B cell (primary cell): ENCODE results near the gene KDM3B. TPM values are rescaled to one million over a fixed set of nuclear protein-coding genes. Genes with fewer than 3 reads are reported as not detected.

Experiments
- ATAC-seq: fragments of 200-7000 bp; cut with Tn5 transposase; one replicate; pipeline ENCODE4 v1.10.0; 2021; ENCODE audit warnings: low read depth, mild to moderate bottlenecking, moderate number of reproducible peaks, moderate library complexity
- CTCF ChIA-PET: fragments of 350-600 bp; sonication (Branson Sonifier 250); formaldehyde crosslinking; loops from one replicate; lab custom pipeline; 2021; ENCODE audit warnings: antibody characterized with exemption, inconsistent platforms; lab: Charles Lee
- POLR2A ChIA-PET: fragments of 350-600 bp; sonication (Branson Sonifier 250); formaldehyde crosslinking; loops from one replicate; lab custom pipeline; 2021; ENCODE audit warnings: antibody characterized with exemption; lab: Charles Lee
- DNase-seq: peaks from one replicate; pipeline ENCODE4 v3.0.0; 2013
- H2AFZ ChIP-seq: 2 replicates; pipeline ENCODE4 v1.6.1; 2012; ENCODE audit warnings: mild to moderate bottlenecking, low read depth, low read length; ENCODE audit not compliant: insufficient read depth, poor library complexity, severe bottlenecking
- H3K27ac ChIP-seq, 2 donors: 1 replicate in 1 of 2; 2 replicates in 1 of 2; pipeline ENCODE4 v1.5.1; 2012 to 2013; ENCODE audit warnings: low read length in 2 of 2, mild to moderate bottlenecking in 2 of 2, moderate library complexity in 1 of 2
- H3K27me3 ChIP-seq, 4 experiments: fragments of 200-600 bp in 1 of 4; sonication (generic) in 1 of 4; replicated peaks in 1 of 4; 1 replicate in 2 of 4; 2 replicates in 2 of 4; pipeline versions ENCODE4 v1.6.1 to v1.7.0; 2013 to 2016; ENCODE audit warnings: low read length in 3 of 4, mild to moderate bottlenecking in 2 of 4, mixed read lengths in 1 of 4, moderate library complexity in 1 of 4; ENCODE audit not compliant: insufficient read depth in 4 of 4, control insufficient read depth in 3 of 4; ENCODE audit errors: control extremely low read depth in 1 of 4
- H3K36me3 ChIP-seq, 2 experiments: replicated peaks in 1 of 2; 1 replicate in 1 of 2; 2 replicates in 1 of 2; pipeline versions ENCODE4 v1.6.1 to v1.7.1; 2013; ENCODE audit warnings: low read length in 1 of 2; ENCODE audit not compliant: insufficient read depth in 2 of 2, control insufficient read depth in 1 of 2; ENCODE audit errors: control extremely low read depth in 1 of 2, extremely low read depth in 1 of 2
- H3K4me1 ChIP-seq, 2 donors: fragments of 200-600 bp in 1 of 2; sonication (generic) in 1 of 2; 1 replicate in 1 of 2; 2 replicates in 1 of 2; pipeline versions ENCODE4 v1.5.1 to v1.6.1; 2013 to 2017; ENCODE audit warnings: low read length in 2 of 2; ENCODE audit not compliant: control insufficient read depth in 2 of 2, insufficient read depth in 2 of 2
- H3K4me2 ChIP-seq: replicated peaks from 2 replicates; pipeline ENCODE3; 2012; ENCODE audit warnings: mild to moderate bottlenecking, low read depth, low read length; ENCODE audit not compliant: poor library complexity, severe bottlenecking
- H3K4me3 ChIP-seq, 5 experiments: fragments of 200-600 bp in 1 of 5; sonication (generic) in 1 of 5; 1 replicate in 3 of 5; 2 replicates in 2 of 5; pipeline versions ENCODE4 v1.5.1 to v1.7.0; 2011 to 2016; ENCODE audit warnings: low read length in 4 of 5, mild to moderate bottlenecking in 4 of 5, low read depth in 2 of 5, control low read depth in 1 of 5, moderate library complexity in 1 of 5; ENCODE audit not compliant: insufficient read depth in 1 of 5; ENCODE audit errors: control extremely low read depth in 1 of 5, extremely low read depth in 1 of 5
- H3K79me2 ChIP-seq: fragments of 200-600 bp; sonication (generic); one replicate; pipeline ENCODE4 v1.6.0; 2016; ENCODE audit warnings: low read length; ENCODE audit not compliant: control insufficient read depth, insufficient read depth
- H3K9ac ChIP-seq: fragments of 200-600 bp; sonication (generic); 2 replicates; pipeline ENCODE4 v1.6.1; 2017; ENCODE audit warnings: mild to moderate bottlenecking, low read length, moderate library complexity
- H3K9me3 ChIP-seq, 3 donors: one replicate each; pipeline versions ENCODE4 v1.6.1 to v1.7.1; 2013; ENCODE audit warnings: low read length in 2 of 3; ENCODE audit not compliant: control insufficient read depth in 2 of 3, insufficient read depth in 1 of 3; ENCODE audit errors: control extremely low read depth in 1 of 3
- H4K20me1 ChIP-seq: 2 replicates; pipeline ENCODE4 v1.6.0; 2012; ENCODE audit warnings: mild to moderate bottlenecking, low read length; ENCODE audit not compliant: insufficient read depth, control insufficient read depth, poor library complexity, severe bottlenecking
- H3K27ac Mint-ChIP-seq: one replicate; pipeline ENCODE4 v1.8.0; 2021; ENCODE audit warnings: mixed read lengths
- H3K27me3 Mint-ChIP-seq: one replicate; pipeline ENCODE4 v1.8.0; 2021; ENCODE audit warnings: mixed read lengths
- H3K4me1 Mint-ChIP-seq: one replicate; pipeline ENCODE4 v1.8.0; 2021; ENCODE audit warnings: mixed read lengths
- H3K4me3 Mint-ChIP-seq: one replicate; pipeline ENCODE4 v1.8.0; 2021; ENCODE audit warnings: mixed read lengths
- H3K9me3 Mint-ChIP-seq: one replicate; pipeline ENCODE4 v1.8.0; 2022; ENCODE audit warnings: mixed read lengths; ENCODE audit not compliant: insufficient read depth
- CTCF ChIP-seq: fragments of 200-600 bp; IDR thresholded peaks from one replicate; pipeline ENCODE4 v1.8.0; 2022; ENCODE audit warnings: antibody characterized with exemption, mild to moderate bottlenecking
- EZH2 ChIP-seq: IDR thresholded peaks from 2 replicates; pipeline ENCODE4 v1.6.1; 2012; ENCODE audit warnings: borderline replicate concordance, low read depth, mild to moderate bottlenecking, moderate library complexity, low read length; ENCODE audit not compliant: insufficient read depth, poor library complexity, severe bottlenecking
- WGBS: methylation state at CpG from one replicate; pipeline ENCODE4 v1.1.5; 2013; ENCODE audit warnings: missing lambda C conversion rate; ENCODE audit not compliant: insufficient coverage; 5-methylcytosine and 5-hydroxymethylcytosine counted together
- intact Hi-C: fragments of 100-400 bp; cut with micrococcal nuclease; formaldehyde crosslinking; loops from one replicate; pipeline ENCODE4 v1.10.0; 2022
- polyA plus RNA-seq: library from polyadenylated mRNA; depleted of rRNA; stranded (reverse); fragments of >200 nt; gene quantifications from 2 replicates; pipeline ENCODE4 v1.2.3, GENCODE V29; 2012
- total RNA-seq, 2 donors: library from RNA; stranded (reverse); fragments of 120-200 nt in 1 of 2; gene quantifications; 1 replicate in 1 of 2; 2 replicates in 1 of 2; pipeline versions ENCODE4 v1.2.3 to v1.2.4, GENCODE V29; 2013 to 2022

KDM3B gene
- total and polyA plus RNA-seq, 2 donors (not counting 1 experiment from before 2014, with no cell fraction given): 41.8 to 99.9 TPM

DNA sequence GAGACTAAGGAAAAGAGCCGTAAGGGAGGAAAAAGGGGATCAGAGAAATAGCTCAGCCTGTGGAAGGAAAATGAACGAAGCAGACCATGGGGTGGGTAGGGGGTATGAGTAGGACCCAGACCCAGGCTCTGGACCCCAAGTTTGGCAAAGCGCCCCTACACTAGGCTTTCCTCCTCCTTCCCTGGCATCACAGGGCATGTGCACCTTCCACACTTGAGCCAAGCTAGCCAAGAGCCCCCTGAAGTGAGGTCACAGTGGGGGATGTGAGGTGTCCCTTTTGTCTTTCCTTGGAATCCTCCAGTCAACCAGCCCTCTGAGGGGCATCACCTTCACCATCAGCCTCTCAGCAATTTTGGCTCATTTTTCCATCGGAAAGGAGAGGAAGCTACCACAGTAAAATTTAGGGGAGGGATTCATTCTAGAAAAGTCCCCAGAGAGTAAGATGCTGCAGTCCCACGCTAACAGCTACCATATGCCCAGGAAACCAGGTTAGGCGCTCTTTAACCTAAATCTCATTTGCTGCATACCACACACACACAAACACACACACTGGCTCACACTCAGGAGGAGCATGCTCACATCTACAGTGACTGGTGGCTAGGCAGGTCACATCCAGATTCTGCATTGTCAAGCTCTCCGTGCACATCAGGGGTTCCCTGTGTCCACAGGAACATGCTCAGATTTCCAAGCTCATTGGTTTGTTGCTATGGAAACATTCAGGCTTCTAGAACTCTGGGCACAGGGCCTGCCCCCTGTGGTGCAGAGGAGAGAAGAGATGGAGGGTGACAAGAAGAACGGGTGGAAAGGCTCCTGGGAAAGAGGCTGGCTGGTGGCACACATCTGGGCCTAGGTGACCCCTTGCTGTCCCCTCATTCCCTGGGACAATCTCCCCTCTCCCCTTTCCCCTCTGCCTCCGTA is 96.3 kb downstream of the KDM3B start:
- Mint-ChIP-seq H3K4me1 (peaks cover 6% of the 10 kb centered on the region), H3K9me3 (no peaks in the 10 kb centered on the region), H3K27me3 (no peaks in the 10 kb centered on the region), H3K4me3 (no peak overlapping the region), H3K27ac (no peak overlapping the region)
- ChIA-PET CTCF (interaction anchor here (0.8 to 13.1 kb wide), 16 partner anchors 8 to 268 kb away, joined by 3 to 281 read pairs (median 6); partner anchors contain the start of genes EGR1, ETF1 and REEP2), POLR2A (interaction anchor here (0.6 kb wide), 1 partner anchor 66 kb away, joined by 7 read pairs; no protein-coding TSS in a partner anchor)
- H4K20me1 ChIP-seq: no peaks in the 10 kb centered on the region
- 87% methylated on average over 5 of the region's 9 CpGs for WGBS
- no peaks in the 10 kb centered on the region for H3K27me3 ChIP-seq
- H3K27ac ChIP-seq: no peak overlapping the region
- no peaks in the 10 kb centered on the region for H3K36me3 ChIP-seq
- no peaks in the 10 kb centered on the region for H3K9me3 ChIP-seq
- no peak for TF ChIP-seq EZH2
- no peak for TF ChIP-seq CTCF
- H3K4me3 ChIP-seq: no peak overlapping the region
- no peak overlapping the region for H3K9ac ChIP-seq
- peaks cover 3 to 8% of the 10 kb centered on the region in 2 donors for H3K4me1 ChIP-seq
- ATAC-seq (no peak), DNase-seq (no peak)
- intact Hi-C loops: no loop called here
- H3K4me2 ChIP-seq: no peak overlapping the region
- H2AFZ ChIP-seq: no peak overlapping the region
- no peaks in the 10 kb centered on the region for H3K79me2 ChIP-seq
